DMS53 treated with DMSO at 0.1 percent for 48 hours (cell line): ENCODE measurements around the gene DAB1.

Experiments used
- DNase-seq: peaks from one replicate; lab custom pipeline; 2025; ENCODE audit not compliant: unreplicated experiment; lab: John Stamatoyannopoulos, UW

Gene DAB1

DNA sequence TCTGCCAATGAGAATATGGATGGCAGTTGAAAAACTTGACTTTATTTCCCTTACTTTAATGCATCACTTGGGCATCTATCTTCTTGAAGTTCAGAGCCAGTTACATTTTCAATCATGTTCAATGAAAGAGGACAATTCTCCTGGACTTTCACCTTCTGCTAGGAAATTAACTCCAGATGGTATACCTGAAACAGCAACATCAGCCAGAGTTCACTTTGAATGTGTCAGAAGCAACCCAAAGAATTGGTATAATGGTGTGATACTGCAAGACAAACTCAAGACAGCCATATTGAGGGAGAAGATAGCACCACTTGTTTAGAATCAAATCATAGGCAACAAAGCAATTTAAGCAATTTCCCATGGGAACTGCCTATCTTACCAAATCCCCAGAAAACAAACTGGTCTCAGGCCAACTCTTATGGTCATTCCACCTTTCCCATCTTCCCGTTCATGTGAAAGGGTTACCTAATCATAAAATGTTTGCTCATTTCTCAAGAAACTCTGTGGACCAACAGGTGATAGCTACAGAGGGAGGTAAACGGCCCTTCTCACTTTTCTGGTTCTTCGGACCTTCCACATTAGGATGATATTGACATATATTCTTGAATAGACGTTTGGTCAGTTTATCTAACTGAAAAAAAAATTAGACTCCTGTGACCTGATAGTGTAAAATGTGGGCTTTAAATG is 428.3 kb downstream of the DAB1 start:
- DNase-seq, result no peak

DNA sequence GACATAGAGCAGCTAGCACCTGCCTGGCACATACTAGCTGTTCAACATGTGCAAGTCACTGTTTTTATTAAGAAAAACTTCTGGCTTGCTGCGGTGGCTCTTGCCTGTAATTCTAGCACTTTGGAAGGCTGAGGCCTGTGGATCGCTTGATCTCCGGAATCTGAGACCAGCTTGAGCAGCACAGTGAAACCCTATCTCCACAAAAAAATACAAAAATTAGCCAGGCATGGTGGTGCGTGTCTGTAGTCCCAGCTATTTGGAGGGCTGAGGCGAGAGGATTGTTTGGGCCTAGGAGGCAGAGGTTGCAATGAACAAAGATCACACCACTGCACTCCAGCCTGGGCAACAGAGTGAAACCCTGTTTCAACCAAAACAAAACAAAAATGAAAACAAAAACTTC is 430.4 kb downstream of the DAB1 start:
- DNase-seq, result no peak

DNA sequence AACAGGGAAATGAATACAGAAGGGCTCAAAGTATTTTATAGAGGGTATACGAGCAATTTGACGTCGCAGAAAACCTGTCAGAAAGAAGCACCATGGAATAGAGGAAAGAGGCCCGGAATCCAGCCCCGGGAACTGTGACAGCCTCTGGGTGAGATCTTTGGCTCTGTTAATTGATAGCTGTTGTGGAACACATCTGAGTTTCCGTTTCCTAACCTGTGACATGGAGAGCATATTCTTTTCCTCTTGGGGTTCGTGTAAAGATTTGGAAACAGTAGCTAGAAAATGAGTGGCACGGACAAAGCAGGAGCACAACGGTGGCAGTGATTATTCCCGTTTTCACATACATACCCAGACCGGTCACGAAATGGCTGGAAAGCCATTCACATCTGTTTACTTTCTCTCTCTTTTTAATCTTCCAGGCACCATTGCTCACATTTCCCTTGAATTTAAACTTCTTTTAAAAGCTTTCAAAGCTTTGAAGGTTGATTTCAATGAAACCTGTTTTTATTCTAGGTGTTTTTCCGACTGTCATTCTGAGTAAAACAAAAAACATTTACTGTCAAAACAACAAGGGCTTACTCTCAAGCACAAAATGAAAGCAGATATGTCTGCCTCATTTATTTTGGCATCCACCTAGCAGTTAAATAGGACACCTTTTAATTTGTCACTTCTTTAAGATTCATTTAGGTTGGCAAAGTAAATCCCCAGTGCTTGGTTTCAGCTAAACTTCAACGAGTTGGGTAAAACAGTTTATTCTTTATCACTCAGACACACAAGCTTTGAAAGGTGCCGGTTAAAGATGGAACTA is 431.3 kb downstream of the DAB1 start:
- no peak for DNase-seq

DNA sequence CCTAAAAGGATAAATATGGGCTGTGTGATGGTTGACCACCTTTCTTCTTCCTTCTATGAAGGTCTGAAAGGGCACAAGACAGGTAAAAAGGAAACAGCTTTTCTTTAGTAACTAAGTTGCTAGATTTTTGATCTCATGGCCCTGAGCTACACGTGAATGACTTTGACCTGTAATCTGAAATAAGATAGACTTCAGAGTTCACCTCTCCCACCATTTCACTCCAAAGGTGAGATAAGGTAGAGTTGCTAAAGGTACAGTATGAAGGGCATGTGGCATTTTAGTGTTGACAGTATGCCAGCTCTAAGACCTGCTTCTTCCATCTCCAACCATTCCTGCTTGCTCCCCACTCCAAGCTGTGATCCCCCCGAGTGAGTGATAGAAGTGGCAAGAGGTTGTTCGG is 432.3 kb downstream of the DAB1 start:
- no peak for DNase-seq

DNA sequence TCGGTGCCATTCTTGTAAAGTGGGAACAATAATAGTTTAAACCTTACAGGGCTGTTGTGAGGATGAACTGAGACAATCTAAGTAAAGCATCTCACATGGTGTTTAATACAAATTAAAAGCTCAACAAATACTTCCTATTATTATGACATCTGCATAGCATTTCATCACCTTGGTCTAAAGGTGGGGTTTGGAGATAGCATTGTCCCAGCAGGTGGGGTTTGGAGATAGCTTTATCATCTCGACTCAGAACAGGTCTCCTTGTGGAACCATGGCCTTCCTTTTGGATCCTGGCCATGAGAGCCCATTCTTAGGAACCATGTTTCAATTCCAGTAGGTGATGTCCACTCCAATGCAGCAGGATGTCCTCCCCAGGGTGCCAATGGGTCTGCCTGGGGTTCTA is 437.5 kb downstream of the DAB1 start:
- DNase-seq, result no peak

DNA sequence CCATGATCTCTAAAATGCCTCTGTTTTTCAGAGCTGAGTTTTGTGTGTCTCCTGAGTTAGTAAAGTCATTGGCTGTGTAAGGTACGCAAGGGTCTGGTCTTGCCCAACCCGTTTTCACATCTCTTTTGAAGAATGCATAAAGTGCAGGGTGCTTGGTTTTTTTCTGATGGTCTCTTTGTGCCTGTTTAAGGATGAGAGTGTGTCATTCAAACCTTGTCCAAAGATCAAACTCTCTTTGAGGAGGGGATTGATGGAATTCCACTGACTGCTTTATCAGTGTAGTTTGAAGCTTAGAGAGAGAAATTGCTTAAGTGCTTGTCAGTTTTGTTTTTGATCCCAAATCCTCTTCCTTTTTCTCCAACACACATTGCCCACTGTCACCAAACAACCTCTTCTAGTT is 438.0 kb downstream of the DAB1 start:
- no peak for DNase-seq

- no peak for DNase-seq
Measured at GRCh38 chr1:56983484-56983883, 440.4 kb downstream of the DAB1 start.

GRCh38 chr1:56979986-56980755 is 443.7 kb downstream of the DAB1 start:
- no peak for DNase-seq

DNA sequence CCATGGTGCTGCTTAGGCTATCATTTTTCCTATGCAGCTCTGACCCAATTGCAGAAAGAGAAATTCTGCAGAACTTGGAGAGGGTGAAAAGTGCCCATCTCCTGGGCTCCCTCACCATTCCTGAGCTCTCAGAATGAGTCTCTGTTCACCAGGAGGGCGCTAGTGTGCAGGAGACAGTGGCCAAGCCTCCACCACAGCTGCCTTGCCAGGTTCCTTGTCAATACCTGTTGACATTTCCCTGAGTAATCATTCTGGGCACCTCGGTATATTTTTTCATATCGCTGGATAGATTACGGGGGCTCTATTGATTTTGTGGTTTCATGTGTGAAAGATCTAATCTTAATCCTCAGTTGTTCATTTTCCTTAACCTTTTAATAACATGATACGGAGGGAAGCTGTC is 445.0 kb downstream of the DAB1 start:
- DNase-seq, result no peak

- no peak for DNase-seq
Measured at GRCh38 chr1:56977910-56978309, 445.9 kb downstream of the DAB1 start.

DNA sequence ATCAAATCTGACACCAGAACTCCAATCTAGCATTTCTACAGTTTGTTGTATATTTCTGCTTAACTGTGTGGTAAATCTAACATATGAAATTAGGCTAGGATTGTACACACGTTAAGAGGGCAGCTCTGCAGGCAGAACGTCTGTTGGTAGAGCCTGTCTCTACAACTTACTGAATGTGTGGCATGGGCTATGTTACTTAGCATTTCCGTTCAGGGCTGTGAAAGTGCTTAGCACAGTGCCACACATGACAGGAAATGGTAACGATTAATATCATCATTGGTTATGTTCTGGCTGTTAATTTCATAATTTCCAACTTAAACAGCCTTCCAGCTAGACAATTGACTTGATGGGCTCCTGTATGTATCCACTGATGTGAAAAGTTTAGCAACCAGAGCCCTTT is 448.4 kb downstream of the DAB1 start:
- DNase-seq, result no peak

GRCh38 chr1:56973923-56974742 is 449.7 kb downstream of the DAB1 start:
- DNase-seq, result no peak

GRCh38 chr1:56972976-56973375 is 450.9 kb downstream of the DAB1 start:
- DNase-seq, result no peak

DNA sequence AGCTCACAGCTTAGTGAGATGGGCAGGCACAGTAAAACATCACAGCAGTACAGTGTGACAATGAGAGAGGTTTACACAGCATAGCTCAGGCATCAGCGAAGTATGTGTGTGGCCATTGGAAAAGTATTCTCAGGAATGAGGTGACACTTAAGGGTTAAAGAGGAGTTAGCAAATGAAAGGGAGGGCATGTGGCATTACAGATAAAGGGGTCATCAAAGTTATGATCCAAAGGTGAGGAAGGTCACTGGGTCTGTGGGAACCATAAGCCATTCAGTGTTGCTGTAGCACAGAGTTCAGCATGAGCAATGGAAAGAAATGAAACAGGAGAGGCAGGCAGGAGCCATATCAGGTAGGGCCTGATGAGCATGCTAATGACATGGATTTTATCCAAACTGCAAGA is 453.6 kb downstream of the DAB1 start:
- DNase-seq, result no peak

GRCh38 chr1:56968878-56969495 is 454.9 kb downstream of the DAB1 start:
- no peak for DNase-seq

- peak; percentile 30 for DNase-seq
Measured at GRCh38 chr1:56967900-56968832, 455.7 kb downstream of the DAB1 start.

GRCh38 chr1:56967355-56967754 is 456.5 kb downstream of the DAB1 start:
- no peak for DNase-seq

GRCh38 chr1:56966698-56966999 is 457.2 kb downstream of the DAB1 start:
- no peak for DNase-seq

- peak; percentile 9 for DNase-seq
Measured at GRCh38 chr1:56965916-56966697, 457.8 kb downstream of the DAB1 start, which contains the start of gene C8B. Gene C8B (minus strand): TSS chr1:56966015. CDS start chr1:56965948, 67 bp downstream.
